Fibroblast of skin of left quadriceps (primary cell): Measurements from ENCODE around the gene EPAS1.
A peak's percentile ranks its signal among the peaks of the same experiment; 100 is the strongest.

Experiments
- DNase-seq, 2 experiments: peaks; one replicate each; pipeline ENCODE4 v3.0.0-alpha.2; 2013; ENCODE audit warnings: low read depth in 2 of 2

EPAS1 gene

DNA sequence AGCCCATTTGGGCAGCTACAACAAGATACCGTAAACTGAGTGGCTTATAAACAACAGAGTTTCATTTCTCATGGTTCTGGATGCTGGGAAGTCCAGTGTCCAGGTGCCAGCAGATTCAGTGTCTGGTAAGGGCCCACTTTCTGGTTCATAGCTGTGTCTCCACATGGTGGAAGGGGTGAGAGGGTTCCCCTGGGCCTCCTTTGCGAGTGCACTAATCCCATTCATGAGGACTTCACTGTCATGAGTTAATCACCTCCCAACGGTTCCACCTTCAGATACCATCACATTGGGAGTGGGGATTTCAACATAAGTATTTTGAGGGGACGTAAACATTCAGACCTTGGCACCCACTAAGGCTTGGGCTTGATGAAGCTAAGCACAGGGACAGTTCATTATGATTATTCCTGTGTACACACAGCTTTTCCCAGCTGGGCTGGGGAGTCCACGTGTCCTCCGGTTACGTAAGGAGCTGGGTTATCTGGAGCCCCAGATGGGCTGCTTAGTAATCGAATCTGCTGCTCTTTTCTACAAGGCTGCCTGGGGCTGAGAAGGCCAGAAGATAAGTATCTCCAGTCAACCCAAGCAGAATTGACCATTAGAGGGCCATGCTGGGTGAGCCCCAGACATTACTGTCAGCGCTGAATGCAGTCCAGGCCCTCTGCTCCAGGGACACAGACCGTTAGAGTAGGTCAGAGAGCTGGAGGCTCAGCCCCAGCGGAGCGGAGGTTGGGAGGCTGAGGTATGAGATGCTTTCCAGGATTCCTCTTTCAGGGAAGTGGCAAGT is 42.7 kb downstream of the EPAS1 start:
- DNase-seq = no peak

DNA sequence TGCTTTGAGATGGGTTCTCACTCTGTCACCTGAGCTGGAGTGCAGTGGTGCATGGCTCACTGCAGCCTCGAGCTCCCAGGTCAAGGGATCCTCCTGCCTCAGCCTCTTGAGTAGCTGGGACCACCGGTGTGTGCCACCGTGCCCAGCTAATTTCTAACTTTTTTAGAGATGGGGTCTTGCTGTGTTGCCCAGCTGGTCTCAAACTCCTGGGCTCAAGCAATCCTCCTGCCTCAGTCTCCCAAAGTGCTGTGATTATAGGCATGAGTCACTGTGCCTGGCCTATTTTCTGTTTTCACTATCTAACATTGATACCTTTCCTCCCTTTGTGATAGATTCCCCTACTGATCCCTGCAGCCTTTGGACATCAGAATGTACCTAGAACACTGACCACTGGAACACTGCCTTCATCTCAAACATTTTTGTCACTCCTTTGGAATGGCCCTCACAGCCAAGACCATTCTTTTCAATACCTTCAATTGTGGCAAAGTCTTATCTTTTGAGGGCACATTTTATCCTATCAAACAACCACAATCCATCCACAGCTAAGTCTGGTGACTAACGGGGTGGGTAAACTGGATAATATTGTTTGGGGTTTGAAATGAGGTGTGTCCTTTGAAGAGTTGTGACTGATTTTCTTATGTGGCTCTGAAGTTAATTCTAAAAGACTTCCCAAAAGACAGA is 43.7 kb downstream of the EPAS1 start:
- no peak for DNase-seq

GRCh38 chr2:46342566-46343315 is 45.5 kb downstream of the EPAS1 start:
- no peak for DNase-seq

- DNase-seq = no peak
Measured at GRCh38 chr2:46344706-46345105, 47.5 kb downstream of the EPAS1 start.

DNA sequence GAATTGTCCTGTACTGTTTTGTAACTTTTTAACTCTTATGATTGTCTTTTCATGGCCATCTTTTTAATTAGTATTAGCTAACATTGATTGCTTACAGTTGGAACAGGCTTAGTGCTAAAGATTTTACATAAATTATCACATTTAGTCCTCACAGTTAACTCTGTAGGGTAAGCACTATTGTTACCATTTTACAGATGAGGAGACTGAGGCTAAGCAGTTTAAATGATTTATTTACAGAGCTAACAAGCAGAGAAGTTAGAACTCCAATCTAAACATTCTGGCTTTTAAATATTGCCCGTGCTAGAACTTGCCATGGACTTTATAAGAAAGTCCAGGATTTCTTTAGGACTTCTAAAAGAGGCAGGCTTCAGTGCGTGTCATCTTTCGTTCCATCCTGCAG is 48.6 kb downstream of the EPAS1 start:
- no peak for DNase-seq

GRCh38 chr2:46346719-46347118 is 49.5 kb downstream of the EPAS1 start:
- no peak for DNase-seq

DNA sequence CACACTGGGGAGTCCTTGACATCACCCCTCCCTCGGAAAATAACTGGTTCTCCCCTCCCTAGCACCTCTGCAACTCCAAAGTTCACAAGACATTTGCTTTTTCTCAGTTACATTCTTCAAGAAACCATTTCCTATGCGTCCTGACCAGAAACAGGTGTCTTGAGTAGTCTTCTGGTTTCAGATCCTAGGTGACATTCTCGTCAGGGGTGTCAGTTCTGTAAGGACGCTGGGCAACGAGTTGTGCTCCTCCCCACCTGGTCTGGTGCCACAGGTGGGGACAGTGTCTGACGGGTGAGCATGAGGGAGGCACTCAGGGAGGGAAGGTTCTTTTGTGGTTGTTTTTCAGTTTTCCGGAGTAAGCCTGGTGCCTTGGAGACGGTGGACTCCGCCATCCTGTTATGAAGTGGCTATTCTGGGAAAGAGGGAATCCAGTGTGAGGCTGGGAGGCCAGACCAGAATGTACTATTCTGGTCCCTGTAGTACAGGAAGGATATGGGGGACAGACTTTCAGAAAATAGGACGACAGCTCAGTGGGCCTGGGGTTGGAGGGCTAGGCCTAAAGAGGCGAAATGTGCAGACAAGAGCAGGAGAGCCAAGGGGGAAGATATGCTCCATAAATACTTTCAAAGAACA is 50.6 kb downstream of the EPAS1 start:
- no peak for DNase-seq

DNA sequence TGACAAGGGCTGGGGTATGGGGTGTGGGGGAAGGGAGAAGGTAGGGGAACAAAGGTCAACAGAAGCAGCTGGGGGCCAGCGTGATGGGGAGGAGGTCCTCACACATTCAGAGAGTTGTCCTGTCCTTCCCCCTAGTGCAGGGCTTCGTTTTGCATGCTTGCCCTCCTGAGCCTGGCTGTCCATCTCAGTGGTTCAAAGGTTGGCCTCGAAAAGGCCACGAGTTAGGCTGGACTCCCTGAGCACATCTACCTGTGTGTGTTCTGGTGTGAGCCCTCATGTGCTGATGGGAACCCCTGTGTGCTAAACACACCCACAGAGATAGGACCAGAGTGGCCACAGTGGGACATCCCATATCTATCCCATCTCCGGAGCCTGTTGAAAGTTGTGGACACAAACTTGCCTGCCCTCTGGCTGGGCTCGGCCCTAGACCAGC is 51.9 kb downstream of the EPAS1 start:
- no peak for DNase-seq

GRCh38 chr2:46350029-46350689 is 53.0 kb downstream of the EPAS1 start:
- DNase-seq = no peak

- DNase-seq = no peak
Measured at GRCh38 chr2:46351098-46351749, 54.0 kb downstream of the EPAS1 start.

DNA sequence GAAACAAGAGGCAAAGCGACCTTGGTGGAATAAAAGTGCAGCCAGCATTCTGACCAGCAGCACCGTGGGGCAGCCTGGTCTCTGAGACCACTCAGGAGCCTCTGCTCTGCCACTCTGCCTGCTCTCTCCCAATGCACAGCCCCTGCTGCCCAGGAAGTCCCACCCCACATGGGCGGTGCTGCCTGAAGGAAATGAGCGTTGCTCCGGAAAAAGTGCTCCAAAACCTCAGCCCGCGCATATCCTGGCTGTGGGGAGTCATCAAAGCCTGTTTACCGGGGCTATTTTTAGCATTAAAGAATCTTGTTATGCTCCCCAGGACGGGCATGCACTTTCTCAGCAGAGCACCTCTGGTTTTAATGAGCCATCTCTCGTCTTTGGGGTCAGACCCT is 54.5 kb downstream of the EPAS1 start:
- DNase-seq = no peak

DNA sequence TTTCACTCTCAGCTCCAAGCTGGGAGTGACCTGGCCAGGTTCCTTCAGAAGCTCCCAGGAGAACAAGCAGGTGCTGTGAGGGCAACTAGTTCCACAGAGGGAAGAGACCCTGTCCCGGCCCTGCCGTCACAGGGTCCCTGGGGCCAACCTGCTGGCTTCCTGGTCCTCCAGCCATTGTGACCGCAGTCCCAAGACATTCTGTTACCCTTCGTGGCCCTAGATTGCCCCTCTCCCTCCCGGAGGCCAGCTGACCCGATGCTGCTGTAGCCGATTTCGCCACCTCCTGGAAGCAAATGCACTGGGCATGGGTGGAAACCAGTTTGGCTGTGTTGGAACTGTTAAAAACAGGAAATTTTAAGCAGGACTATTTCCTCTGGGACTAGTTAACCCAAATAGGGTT is 55.4 kb downstream of the EPAS1 start:
- no peak for DNase-seq

GRCh38 chr2:46353509-46353908 is 56.3 kb downstream of the EPAS1 start:
- no peak for DNase-seq

DNA sequence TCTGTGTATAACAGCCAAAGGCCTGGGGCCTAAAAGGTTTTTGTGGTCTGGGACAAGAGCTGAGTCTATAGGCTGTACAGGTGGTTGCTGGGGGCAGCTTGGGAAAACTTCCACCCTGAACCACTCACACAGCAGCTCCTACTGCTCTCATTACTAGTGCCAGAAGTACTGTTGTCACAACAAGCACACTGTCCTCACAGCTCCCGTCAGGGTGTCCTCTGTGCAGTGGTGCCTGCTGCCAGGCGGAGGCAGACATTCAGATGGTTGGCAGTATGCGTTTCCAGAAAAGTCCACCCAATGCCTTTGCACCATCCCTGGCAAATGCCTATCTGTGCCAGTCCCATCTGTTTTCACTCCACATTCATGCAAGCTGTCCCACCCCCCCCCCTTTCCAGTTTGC is 58.5 kb downstream of the EPAS1 start:
- no peak for DNase-seq

DNA sequence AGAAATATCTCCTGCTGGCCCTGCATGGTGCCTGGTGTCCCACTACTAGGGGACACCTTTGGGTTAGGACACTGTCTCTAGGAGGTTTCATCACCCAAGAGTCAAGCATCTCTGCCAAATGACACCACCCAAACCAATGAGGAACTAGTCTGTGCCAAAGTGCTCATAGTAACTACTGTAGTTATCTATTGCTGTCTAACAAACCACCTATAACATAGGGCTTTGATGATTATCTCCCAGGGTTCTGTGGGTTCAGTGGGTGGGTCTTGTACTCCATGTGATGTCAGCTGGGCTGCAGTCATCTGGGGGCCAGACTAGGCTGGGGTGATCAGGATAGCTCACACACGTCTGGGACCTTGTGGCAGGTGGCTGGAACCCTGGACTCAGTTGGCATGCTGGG is 59.8 kb downstream of the EPAS1 start:
- no peak for DNase-seq

DNA sequence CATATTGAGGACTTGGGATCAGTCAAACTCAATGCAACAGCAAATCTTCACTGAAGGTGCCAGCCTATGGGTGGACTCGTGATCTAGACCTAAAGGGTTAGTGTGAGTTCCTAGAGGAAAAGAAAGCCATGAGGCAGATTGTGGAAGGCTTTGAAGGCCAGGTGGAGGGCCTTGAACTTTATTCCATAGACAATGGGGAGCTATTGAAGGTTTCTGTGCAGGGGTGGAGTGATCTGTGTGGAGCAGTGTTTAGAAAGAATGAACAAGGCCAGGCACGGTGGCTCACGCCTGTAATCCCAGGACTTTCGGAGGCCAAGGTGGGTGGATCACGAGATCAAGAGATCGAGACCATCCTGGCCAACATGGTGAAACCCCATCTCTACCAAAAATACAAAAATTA is 61.5 kb downstream of the EPAS1 start:
- no peak for DNase-seq

DNA sequence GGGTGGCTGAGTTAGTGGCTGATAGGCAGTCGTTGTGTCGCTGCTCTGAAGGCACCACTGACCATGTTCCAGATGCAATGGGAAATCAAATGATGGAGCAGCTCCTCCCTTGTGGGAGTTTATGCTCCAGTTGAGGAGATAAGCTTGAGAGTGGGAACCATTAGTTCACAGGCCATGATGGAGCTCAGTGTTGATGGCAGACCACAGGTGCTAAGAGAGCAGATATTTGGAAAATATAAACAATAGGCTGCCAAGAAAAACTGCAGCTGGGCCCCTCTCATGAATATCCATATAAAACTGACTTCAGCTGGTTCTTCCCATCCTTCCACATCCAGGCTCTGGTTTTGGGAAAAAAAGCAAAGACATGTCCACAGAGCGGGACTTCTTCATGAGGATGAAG is 63.1 kb downstream of the EPAS1 start:
- DNase-seq = no peak

DNA sequence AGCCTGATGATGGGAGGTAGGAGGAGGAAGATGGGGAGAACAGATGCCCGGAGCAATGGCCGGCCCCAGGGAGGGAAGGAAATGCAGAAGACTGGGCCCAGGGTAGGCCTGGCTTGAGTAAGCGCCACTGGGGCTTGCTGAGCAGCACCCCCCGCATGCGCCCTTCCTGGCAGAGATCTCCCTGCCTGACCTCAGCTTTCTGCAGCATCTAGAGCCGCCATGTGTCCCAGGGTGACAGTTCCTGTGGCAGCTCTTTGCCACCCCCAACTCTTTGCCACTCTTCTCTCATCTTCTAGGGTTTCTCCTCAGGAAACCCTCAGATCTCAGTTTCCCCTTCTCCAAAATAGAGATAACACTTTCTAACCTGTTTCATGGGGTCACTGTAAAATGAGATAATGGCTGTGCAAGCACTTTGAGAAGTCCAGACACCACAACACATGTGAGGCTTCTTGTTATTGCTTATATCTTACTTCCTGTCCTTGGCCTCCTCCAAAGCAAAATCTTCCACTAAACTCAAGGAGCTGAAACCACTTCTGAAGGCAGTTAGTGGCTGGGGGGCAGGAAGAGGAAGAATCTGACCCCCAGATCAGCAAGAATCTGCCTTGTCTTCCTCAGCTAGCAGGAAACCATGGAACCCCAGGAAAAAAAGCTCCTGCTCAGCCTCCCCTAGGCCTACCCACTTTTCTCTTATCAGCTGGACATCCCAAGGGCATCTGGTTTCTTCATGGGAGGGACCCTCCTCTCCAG is 64.9 kb downstream of the EPAS1 start:
- no peak for DNase-seq

GRCh38 chr2:46362667-46363012 is 65.4 kb downstream of the EPAS1 start:
- DNase-seq = no peak

GRCh38 chr2:46363535-46364170 is 66.4 kb downstream of the EPAS1 start:
- peak; percentile 29 to 45 for DNase-seq
